DMS114 treated with DMSO at 0.1 percent for 48 hours (cell line): ENCODE data around the gene APOB.

ENCODE experiments used
- DNase-seq: peaks from one replicate; lab custom pipeline; 2025; ENCODE audit not compliant: unreplicated experiment; lab: John Stamatoyannopoulos, UW

APOB gene

DNA sequence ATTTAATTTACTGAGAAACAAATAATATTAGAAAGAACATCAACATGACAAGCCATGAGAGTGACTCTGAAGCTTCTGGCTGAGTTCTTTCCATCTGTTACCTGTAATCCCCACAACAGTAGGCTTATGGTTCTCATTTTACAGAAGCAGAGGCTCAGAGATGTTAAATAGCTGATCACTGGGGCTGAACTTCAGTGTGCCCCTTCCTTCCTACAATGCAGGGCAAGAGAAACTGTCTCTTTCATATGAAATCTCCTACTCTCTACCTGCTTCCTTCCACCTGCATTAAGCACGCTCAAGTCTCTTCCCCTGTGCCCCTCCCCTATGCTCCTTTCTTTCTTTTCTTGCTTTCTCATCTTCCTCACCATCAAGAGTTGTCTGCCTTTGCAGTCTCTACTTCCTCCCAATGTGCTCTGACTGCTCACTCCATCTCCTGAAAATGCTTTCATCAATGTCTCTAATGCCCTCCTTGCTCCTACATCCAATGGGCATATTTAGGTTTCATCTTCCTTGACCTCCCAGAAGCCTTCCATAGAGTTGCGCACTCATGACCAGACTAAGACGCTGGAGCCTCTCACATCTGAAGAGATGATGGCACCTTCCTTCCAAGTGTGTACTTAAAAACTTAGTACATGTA lies 23.7 kb downstream of the APOB start:
- no peak for DNase-seq

GRCh38 chr2:21019678-21020021 lies 24.2 kb downstream of the APOB start:
- no peak for DNase-seq

GRCh38 chr2:21019000-21019677 lies 24.7 kb downstream of the APOB start:
- no peak for DNase-seq

- DNase-seq = no peak
Observed at GRCh38 chr2:21018290-21018689, 25.6 kb downstream of the APOB start.

GRCh38 chr2:21017748-21018276 lies 26.1 kb downstream of the APOB start:
- DNase-seq = no peak

GRCh38 chr2:21015281-21015645 lies 28.6 kb downstream of the APOB start:
- no peak for DNase-seq

- DNase-seq = no peak
Observed at GRCh38 chr2:21014364-21015280, 29.3 kb downstream of the APOB start.

DNA sequence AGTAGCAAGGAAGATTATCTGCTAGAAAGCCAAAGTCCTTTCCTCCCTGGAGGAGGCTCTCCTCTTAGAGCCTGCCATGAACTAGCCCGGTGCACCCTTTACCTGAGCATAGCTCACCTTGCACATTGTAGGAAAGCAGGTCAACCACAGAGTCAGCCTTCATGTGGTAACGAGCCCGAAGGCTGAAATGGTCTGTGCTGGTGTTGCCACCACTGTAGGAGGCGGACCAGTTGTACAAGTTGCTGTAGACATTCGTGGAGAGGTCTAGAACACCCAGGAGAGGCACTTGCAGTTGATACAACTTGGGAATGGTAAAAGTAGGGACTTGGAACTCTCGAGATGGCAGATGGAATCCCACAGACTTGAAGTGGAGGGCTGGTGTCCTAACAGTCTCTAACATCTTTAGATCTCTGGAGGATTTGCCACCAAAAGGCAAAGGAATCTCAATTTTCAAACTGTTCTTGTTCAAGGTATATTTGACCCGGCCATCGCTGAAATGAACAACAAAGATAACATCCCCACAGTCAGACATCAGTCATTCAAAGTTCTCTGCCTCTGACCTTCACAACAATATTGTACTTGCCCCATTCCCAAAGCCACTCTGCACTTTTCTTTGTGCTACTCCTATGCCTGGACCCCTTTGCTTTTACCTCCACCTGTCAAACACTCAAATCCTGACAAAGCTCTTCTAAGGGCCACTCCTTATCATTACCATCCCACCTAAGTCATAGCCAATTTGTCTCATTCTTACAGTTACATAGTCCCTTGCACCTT lies 30.6 kb downstream of the APOB start:
- no peak for DNase-seq

DNA sequence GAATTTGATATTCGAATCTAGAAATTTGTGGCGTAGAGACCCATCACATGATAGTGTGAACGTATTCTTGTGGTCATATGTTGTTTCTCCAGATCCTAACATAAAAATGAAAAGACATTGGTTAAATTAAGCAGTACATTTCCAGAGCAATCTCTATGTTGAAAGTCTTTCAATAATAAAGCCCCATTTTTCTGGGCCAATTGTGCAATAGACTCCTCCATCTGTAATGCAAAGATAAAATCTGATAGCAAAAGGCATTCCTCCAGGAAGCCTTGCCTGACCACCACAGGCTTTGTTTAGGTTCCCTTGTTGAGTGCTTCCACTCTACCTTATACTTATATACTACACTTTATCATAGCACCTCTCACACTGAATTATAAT lies 31.3 kb downstream of the APOB start:
- no peak for DNase-seq

- DNase-seq = no peak
Observed at GRCh38 chr2:21011876-21012556, 31.9 kb downstream of the APOB start.

- no peak for DNase-seq
Observed at GRCh38 chr2:21011453-21011852, 32.4 kb downstream of the APOB start.

DNA sequence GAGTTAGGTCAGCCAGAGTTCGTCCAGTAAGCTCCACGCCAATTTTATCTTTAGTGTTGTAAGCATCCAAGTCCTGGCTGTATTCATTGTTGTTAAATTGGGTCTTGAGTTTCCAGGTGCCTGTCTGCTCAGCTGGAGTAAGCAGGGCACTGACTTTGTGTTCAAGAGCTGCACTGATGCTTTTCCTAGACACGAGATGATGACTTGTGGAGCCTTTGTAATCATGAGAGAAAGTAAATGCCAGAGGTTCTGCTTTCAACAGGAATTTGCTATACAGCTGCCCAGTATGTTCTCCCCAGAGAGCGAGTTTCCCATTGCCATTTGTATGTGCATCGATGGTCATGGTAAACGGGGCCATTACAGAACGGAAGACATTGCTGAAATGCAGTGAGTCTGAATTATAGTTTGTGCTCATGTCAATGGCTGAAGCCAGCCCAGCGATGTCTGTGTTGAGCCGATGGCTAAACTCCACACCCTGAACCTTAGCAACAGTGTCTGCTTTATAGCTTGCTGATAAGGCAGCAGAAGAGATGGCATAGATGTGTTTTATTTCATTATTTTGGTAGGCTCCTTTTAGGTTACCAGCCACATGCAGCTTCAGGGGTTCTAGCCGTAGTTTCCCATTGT lies 32.9 kb downstream of the APOB start:
- DNase-seq = no peak

GRCh38 chr2:21009662-21010225 lies 34.1 kb downstream of the APOB start:
- no peak for DNase-seq

GRCh38 chr2:21008790-21009661 lies 34.8 kb downstream of the APOB start:
- no peak for DNase-seq

DNA sequence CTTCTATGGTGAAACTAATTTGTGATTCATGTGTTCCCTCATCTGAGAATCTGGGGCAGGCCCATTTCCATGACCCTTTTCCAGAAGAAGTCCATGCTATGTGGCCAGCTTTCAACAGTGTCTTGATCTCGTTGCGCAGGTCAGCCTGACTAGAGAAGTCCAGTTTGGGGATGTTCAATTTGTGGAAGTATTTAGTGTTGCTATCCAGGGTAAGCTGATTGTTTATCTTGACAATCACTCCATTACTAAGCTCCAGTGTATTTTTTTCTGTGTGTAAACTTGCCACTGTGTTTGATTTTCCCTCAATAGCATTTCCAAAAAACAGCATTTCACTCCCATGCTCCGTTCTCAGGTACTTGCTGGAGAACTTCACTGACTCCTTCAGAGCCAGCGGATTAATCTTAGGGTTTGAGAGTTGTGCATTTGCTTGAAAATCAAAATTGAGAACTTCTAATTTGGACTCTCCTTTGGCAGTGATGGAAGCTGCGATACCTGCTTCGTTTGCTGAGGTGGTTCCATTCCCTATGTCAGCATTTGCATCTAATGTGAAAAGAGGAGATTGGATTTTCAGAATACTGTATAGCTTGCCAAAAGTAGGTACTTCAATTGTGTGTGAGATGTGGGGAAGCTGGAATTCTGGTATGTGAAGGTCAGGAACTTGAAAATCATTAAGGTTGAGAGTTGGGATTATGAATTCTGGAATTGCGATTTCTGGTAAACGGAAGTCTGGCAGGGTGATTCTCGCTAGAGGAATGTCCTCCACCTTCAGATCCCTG lies 35.7 kb downstream of the APOB start:
- no peak for DNase-seq

GRCh38 chr2:21007129-21008013 lies 36.5 kb downstream of the APOB start:
- no peak for DNase-seq
